GM21529 (cell line): ENCODE data around the gene EIPR1.

Source experiments
- ATAC-seq: cut with Tn5 transposase; IDR thresholded peaks from one replicate; pipeline ENCODE4 v1.9.1; 2021; ENCODE audit not compliant: unreplicated experiment

The EIPR1 gene

GRCh38 chr2:3160751-3161330 is 216.8 kb downstream of the EIPR1 start:
- no peak for ATAC-seq

GRCh38 chr2:3159782-3160545 is 217.7 kb downstream of the EIPR1 start:
- no peak for ATAC-seq

DNA sequence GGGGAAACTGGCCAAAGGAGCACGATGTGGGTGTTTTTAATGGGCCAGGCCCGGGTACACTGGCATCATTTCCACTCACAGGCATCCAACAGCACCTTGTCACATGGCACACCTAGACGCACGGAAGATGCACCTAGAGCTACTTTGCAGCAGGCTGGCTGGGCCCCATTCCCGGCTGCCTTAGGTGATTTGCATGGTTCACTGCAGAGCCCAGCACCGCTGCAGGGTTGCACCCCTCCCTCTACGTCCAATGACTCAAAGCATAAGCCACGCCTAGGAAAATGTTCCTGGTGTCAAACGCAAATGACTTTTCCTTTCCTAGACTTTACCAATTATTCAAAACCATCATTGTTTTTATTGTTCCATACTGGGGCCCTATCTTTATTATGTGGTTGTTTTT is 222.9 kb downstream of the EIPR1 start:
- no peak for ATAC-seq

DNA sequence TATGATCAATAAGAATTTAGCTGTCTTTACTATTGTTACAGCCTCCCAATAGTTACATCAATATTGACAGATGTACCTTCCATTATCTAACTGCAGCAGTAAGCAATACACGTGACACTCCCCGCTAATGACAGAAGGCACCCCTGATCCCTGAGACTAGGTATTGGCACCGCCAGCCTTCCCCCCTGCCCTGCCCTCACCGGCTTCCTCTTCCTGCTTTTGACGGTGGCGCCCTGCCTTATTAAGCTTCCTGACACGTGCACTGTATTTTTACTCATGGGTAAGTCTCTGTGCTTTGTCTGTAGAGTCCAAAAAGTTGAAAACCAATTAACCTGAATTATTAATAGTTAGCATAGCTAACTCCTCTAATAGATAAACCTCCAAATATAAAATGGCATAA is 223.5 kb downstream of the EIPR1 start:
- no peak for ATAC-seq

GRCh38 chr2:3151153-3151918 is 226.3 kb downstream of the EIPR1 start:
- no peak for ATAC-seq

- ATAC-seq: no peak
Observed at GRCh38 chr2:3149441-3150217, 228.0 kb downstream of the EIPR1 start.

DNA sequence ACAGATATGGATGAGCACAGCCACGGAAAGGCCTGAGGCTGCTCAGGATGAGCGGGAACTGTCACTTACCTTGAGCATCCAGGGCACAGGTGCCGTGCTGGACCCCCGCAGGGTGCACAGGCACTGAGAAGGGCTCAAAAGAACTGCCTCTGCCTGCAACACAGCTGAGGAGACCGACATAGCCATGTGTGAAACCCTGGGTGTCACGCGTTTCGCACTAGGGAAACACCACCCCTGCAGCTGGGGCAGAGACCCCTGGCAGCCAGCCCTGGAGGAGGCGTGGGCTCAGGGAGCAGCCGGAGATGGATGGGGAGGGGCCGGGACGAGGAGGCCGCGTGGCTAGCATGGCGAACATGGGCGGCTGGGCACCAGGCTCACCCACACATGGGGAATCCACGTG is 228.9 kb downstream of the EIPR1 start:
- ATAC-seq: no peak

- no peak for ATAC-seq
Observed at GRCh38 chr2:3147651-3148530, 229.7 kb downstream of the EIPR1 start.

DNA sequence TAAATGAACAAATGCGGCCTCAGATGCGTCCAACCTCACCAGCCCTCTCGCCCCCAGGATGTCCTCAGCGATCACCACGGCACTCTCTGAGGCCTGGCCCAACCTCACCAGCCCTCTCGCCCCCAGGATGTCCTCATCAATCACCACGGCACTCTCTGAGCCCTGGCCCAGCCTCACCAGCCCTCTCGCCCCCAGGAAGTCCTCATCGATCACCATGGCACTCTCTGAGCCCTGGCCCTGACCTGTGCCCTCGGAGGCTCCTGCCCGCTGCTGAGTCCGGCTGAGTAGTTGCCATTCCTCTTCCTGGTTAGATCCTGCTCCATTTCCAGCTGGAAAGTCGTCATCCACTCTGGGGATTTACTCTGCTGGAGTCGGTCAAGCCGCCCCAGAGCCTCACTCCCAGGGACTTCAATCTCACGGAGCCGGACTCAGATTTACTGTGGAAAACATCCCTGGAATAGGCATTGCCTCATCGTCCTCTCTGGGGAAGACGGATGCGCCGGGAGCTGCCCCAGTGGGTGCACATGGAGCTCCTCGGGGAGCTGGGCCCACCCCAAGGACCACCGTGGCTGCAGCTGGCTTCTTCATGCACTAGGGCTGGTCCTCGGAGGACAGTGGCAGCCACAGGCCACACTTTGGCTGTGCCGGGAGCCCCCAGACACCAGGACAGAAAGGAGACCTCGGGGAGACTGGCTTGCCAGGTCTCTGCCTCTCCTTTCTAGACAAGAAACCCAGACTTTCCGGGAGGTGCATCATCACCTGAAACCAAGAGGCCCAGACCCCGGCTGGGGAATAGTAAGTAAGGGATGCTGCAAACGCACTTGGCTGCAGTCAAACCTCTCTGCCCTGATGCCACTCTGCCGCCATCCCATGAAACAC is 230.6 kb downstream of the EIPR1 start:
- no peak for ATAC-seq

DNA sequence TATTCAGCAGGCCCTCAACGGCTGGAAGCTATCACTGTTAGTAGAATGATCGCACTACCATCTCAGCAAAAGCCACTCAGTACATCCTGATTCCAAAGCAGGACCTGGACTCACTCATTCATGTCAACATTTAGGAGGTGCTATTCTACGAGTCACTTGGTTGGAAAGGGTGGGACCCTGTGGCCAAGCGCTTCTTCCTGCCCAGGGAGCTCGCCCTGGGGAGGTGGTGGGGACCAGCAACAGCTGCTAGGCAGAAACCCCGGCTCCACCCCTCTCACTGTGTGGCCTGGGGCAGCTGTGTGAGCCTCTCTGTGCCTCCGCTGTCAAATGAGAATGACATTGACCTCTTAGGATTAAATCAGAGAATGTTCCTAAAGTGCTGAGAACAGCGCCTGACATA is 231.4 kb downstream of the EIPR1 start:
- no peak for ATAC-seq

GRCh38 chr2:3145471-3146021 is 232.1 kb downstream of the EIPR1 start:
- ATAC-seq: no peak

DNA sequence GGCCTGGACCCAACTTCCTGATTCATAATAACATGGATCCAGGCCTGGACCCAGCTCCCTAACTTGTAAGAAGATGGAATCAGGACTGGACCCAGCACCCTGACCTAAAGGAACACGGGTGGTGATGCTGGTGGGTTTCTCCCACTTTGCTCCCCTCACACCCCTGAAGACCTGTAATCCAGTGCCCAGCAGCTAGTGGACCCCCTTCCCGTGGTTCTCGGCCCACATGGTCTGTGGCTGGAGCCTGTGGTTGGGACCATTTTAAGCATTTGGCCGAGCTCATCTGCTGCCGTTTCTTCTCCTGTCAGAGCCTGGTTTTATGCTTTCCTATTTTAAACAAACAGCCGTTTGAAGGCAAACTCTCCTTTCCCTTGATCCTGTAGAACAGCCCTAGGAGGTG is 232.8 kb downstream of the EIPR1 start:
- ATAC-seq: no peak

- ATAC-seq: no peak
Observed at GRCh38 chr2:3143602-3144001, 234.0 kb downstream of the EIPR1 start.

DNA sequence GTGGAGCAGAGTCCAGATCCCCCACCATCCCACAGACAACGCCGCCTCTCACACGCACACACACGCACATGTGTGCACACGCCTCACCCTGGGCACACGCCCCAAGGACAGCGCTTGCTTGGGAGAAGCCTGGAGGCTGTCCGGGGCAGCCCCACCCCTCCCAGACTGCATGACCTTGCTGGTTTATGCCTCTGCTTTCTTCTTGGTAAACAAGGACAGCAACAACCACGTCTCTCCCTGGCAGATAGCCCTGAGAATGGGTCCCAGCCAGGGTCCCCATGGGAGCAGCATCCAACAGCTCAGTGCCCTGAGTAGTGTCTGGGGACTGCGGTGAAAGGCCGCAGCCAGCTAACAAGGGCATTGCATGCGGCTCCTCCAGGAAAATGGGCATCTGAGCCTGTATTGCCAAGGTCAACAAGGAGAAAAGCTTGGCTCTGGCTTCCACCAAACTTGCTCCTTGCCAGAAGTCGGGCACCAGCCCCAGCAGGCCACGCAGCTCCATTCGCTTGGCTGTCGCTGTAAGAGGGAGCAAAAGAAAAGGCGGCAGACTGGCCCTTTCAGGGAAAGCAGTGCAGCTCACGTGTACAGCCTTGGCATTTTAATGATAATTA is 234.6 kb downstream of the EIPR1 start:
- no peak for ATAC-seq

DNA sequence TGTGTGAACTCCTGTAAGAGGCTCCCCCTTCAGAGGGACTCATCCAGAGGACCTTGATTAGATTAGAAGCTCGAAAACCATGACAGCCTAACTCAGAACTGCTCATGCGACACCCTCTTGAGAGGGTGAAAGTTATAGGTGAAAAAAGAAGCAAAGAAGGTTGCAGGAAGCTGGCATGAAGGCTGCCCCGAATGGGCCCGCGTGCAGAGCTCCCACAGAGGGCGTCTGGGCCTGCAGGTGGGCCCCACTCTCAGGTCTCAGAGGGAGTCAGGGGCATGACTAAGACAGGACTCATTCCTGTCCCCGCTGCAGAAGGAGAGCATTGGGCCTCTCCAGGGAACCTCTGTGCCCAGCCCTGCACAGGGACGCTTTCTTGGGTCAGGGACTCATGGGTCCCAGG is 235.4 kb downstream of the EIPR1 start:
- ATAC-seq: no peak

GRCh38 chr2:3141696-3142095 is 235.9 kb downstream of the EIPR1 start:
- ATAC-seq: no peak

DNA sequence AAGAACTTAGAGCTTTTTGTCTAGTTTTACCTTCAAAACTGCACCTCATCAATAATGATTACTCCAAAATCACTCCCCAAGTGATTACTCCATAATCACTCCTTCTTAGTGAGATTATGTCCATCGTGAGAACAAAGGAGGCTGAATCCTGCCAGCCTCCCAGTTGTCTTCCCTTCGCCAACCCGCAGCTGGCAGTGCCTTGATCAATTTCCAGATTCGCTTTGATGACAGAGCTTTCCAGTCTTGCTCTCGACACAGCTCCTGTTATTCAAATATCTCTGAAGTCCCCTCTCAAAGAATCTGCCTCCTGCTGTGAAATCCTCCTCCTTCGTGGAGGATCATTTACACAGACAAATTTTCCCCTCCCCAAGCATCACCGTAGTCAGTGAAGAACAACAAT is 237.7 kb downstream of the EIPR1 start:
- ATAC-seq: no peak
